LNCAP (cell line): ENCODE measurements around the gene SCAF4.

Source experiments
- CTCF ChIP-seq: fragments of 450-650 bp; IDR thresholded peaks from 2 replicates; pipeline ENCODE4 v1.5.1; 2017; ENCODE audit warnings: mild to moderate bottlenecking

The SCAF4 gene

DNA sequence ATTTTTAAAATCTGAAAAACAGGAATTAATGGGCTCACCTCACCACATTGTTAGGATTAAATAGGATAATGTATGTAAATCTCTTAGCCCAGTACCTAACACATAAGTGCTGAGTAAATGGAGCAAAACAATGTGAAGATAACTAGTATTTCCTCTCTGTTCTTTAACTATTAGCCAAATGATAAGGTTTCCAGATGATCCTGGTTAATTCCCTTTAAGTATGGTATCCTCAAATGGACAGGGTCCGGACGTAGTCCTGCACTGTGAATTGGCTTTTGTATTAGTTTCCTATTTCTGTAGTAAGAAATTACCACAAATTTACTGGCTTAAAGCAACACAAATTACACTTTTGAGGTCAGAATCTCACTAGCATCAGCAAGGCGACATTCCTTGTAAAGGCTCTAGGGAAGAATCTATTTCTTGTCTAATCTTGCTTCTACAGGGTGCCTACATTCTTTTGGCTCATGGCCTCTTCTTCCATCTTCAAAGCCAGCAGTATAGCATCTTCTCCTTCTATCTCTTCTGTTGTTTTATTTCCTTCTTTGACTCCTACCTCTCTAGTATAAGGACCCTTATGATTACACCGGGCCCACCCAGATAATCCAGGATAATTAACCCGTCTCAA lies 17.1 kb downstream of the SCAF4 start:
- TF ChIP-seq CTCF: no peak

GRCh38 chr21:31713973-31714740 lies 17.8 kb downstream of the SCAF4 start:
- TF ChIP-seq CTCF: no peak

GRCh38 chr21:31713115-31713514 lies 18.8 kb downstream of the SCAF4 start:
- no peak for TF ChIP-seq CTCF

- TF ChIP-seq CTCF: no peak
These were observed 20.1 kb downstream of the SCAF4 start for GRCh38 chr21:31711745-31712285.

DNA sequence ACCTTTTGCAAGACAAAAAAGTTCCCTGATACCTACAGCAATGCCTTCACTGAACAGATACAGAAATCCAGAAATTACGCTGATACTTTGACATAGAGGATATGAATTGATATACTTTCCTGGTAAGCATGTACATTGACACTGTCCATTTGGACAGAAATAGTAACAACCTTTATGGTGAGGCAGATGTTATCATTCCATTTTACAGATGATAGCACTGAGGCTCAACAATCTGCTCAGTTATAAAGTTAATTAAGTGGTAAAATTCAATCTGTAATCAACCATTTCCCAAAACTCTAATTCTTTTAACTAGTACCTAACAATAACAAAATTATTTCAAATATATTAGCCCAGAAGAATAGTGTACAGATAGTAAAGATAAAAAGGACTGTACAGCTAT lies 20.6 kb downstream of the SCAF4 start:
- no peak for TF ChIP-seq CTCF

DNA sequence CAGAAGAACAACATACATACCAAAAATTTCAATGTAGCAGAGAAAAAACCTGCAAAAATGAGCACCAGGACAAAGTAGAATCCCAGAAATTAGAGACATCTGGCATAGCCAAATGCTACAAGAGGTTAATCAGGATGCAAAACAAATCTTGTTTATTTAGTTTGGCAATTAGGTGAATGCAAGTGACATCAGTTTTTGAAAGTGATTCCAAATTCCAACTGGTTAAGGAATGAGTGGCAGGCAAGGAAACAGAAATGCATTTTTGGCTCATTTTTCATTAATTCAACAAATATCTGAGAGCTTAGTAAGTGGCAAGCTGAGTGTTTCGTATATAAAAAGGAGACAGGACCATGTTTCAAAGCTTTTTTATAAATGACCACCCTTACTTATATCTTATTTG lies 21.3 kb downstream of the SCAF4 start:
- no peak for TF ChIP-seq CTCF

DNA sequence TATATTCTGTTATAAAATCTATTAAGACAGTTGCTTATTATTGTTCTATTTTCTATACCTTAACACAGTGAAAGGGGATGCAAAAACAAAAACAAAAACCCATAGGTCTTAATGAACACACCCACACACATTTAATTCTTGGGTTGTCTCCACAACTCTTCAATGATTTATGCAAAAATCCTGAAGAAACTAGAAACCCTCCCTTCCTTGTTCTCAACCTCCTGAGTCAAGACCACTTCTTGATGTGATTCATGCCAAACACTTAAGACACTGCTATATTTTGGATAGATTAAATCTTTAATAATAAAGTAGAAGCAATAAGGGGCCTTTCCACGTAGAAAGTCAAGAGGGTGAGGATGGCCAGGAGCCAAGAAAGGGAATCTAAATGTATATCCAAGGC lies 23.4 kb downstream of the SCAF4 start:
- TF ChIP-seq CTCF: no peak
